Effector CD4-positive, alpha-beta T cell (primary cell): ENCODE measurements around the gene CXADR.

Source experiments
- DNase-seq: peaks from one replicate; pipeline ENCODE4 v3.0.0-alpha.2; 2020

Gene CXADR

DNA sequence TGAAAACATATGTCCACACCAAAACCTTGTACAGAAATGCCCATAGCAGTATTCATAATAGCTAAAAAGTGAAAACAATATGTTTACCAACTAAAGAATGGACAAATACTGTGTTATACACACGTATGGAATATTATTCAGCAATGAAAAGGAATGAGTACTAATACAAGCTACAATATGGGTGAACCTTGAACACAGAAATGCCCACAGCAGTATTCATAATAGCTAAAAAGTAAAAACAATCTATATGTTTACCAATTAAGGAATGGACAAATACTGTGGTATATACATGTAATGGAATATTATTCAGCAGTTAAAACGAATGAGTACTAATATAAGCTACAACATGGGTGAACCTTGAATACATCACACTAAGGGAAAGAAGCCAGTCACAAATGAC, 96.8 kb downstream of the CXADR start:
- DNase-seq: no peak

DNA sequence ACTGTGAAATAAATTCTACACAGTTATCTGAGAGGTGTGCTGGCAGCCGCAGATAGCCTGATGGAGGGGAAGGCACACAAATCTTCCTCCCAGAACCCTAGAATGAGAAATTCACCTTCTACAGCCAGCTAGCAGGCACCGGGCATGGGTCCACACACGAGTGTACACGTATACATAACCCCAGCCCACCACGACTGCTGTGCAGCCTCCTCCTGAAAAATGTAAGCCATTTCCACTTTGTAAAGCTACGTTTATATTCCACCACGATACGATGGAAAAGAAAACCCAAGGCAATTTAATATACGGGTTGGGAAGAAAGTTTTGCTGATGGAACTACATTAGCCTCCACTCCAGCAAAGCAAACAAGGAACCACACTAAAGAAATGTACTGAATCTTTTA, 98.1 kb downstream of the CXADR start:
- DNase-seq: no peak

DNA sequence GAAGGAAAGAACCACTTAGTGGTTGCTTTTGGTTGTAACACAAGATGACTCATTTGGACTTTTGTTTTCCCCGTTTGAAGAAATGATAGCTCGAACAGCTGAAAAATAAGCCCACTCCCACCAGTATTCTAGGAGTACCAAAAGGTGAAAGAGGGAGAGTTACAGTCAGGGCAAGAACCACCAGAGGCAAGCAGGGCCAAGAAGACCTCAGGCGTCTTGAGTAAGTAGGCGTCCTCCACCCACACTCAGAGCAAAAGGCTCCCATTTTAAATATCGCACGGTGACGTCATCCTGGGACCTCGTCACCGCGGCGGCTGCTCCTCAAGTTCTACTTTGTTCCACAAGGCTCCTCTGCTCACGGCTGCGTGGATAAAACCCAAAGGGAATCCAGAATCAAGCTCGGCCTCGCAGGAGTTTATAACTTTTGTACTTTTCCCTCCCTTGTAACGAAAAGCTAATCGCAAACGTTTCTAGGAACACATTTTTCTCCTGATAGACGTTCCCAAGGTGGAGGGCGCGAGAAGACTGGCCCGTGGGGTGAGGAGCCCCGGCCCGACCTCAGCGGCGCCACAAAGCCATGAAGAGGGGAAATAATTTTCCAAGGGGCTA, 98.7 kb downstream of the CXADR start:
- DNase-seq: peak; percentile 71

DNA sequence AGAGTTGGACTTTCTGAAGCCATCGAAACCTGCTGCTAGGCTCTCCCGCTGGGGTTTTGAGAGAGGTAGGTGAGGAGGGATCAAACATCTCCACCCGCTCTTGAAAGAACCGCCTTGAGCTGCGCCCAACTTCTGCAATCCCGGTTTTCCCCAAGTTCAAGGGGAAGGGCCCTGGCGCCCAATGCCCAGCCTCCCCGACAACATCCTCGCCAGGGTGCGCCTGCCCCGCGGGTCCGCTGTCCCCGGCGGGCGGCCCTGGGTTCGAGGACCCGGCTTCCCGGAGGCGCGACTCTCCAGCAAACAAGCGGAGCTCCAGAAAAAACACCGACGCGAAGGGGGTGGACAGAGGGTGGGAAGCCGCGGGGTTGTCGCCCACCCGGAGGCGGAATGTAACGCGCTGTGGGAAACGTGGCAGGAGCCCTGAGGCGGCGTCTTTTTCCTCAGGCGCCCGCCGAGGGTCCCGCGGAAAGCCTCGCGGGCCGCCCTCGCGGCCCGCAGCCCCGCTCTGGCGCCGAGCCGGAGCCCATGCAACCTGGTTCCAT, 99.3 kb downstream of the CXADR start:
- DNase-seq: peak; percentile 3

DNA sequence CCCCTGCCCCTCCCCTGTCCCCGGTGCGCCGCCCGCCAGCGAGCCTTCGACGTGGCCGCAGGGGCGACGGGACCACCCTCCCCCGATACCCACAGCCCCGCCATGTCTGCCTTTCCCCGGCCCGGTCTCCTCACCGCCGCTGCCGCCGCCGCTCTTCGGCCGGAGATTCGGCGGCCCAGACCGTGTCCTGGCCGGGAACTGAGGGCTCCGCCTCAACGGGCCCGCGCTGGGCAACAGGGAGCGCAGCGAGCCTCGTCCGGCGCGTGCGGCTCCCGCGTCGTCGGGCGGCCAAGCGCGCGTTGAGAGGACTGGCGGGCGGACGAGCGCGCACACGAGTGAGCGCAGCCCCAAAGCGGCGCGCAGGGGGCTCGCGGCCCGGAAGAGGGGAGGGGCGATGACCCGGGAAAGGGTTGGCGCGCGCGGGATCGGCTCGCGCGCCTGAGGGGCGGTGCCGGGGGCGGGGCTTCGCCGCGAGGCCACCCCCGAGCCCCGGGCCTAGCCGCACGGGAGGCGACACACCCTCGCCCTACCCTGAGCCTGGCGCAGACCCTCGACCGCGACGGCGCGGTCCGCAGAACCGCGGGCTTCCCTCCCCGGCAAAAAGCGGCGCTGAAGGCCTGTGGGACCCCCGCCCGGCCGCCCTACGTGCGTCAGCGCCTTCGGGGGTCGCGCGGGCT, 99.9 kb downstream of the CXADR start, which contains the start of gene BTG3:
Gene BTG3 (minus strand): TSS at position 337 of the 677 bp plus-strand sequence. CDS start 3,757 bp downstream, outside the sequence.
- peak; percentile 71 for DNase-seq

DNA sequence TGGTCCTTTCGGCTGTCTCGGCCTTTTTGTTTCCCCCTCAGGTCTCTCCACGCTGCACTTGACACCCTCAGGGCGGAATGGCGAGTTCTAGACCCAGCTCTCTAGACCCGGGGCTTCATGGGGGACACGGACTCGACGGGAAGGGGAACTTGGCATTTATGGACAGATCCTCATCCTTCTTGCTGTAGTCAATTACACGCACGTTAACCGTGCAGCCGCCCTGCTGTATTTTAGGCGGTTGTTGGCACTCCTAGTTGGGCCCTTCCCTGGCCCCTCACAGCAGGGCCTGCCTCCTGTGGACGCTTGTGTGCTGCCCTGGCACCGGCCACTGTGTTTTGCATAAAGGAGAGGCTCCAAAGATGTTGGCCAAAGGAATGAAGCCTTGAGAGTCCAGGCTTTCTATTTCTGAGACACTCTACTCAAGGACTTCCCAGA, 100.4 kb downstream of the CXADR start:
- no peak for DNase-seq

DNA sequence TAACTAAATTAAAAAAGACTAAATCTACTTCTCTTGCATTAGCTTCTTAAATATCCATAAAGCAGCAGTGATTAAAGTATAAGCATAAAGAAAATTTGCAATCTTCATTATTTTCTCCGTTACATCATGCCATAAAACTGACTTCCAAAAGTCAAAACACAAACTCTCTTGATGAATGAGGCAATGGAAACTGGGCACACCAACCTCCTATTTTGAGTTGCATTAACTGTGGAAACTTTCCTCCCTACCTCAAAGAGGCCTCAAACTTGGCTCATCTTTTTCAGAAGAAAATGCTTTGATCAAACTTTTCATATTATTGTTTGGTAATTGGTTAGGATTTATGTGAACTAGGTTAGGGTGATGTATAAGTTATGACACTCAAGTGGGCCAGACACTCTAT, 104.0 kb downstream of the CXADR start:
- no peak for DNase-seq

DNA sequence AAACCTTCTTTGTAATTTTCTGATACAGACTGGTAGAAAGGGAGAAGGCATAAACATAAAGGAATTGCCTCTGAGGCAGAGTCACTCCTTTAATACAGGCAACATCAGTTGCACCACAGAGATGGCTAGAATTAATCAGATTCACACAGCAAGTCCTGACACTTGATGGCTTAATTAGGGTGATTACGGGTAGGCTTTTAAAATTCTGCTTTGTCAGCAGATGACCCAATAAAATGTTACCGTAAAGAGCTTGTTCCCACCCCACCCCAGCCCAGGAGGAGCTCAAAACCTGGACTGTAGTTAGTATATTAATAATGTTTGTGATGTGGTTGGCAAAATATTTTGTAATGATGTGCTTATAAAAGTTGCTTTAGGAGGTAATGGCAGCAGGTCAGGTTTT, 109.2 kb downstream of the CXADR start:
- DNase-seq: no peak

DNA sequence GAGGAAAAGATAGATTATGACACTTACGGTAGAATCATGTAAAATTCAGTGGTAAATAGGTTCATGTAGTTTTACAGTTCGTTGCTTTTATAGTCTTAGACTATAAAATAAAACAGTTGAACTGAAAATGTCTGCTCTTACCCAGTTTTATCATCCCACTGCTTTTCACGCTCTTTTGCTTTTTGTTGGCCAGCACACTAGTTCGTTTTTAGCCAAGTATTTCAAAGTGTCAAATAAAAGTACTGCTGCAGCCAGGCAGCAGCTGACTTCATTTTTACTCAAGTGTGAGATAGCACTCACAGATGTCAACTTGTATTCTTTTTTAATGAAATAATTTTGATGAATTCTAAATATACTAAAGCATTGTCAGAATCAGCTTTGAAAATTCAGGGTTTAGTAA, 118.4 kb downstream of the CXADR start:
- no peak for DNase-seq

DNA sequence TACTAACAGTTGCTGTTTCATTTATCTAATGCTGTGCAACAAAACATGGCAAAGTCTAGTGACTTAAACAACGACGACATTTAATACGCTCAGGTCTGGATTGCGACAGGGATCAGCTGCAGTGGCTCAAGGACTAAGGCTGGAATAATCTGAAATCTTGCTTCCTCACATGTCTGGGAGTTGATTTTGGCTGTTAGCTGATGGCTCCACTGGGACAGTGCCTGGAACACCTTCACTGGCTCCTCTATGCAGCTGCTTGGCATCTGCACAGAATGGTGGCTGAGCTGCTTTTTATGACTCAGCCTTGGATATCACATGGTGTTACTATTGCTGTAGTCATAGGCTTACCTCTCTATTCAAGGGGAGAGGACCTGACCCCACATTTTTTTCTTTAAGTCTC, 123.9 kb downstream of the CXADR start:
- DNase-seq: no peak

DNA sequence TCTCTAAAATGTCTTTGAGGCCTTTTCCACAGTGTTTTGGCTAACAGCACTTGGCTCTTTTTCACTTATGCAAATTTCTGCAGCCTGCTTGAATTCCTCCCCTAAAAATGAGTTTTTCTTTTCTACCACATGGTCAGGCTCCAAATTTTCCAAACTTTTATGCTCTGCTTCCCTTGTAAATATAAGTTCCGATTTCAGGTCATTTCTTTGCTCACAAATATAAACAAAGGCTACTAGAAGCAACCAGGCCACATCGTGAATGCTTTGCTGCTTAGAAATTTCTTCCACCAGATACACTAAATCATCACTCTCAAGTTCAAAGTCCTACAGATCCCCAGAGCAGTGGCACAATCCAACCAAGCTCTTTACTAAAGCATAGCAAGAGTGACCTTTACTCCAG, 128.0 kb downstream of the CXADR start:
- no peak for DNase-seq
